Retinal pigment epithelial cell (primary cell): Measurements from ENCODE around the gene GFOD1.

Source experiments
- DNase-seq: peaks from one replicate; pipeline ENCODE4 v3.0.0-alpha.2; 2010; ENCODE audit warnings: low read depth
- H3K4me3 ChIP-seq: 2 replicates; pipeline ENCODE4 v1.5.1; 2011; ENCODE audit warnings: mild to moderate bottlenecking, low read length, control low read depth, moderate library complexity
- TF ChIP-seq, protein P1 (sequence below): conservative IDR thresholded peaks from 2 replicates; pipeline ENCODE4 v1.5.1; 2011; ENCODE audit warnings: low read depth, low read length, control low read depth, inconsistent platforms

The GFOD1 gene

DNA sequence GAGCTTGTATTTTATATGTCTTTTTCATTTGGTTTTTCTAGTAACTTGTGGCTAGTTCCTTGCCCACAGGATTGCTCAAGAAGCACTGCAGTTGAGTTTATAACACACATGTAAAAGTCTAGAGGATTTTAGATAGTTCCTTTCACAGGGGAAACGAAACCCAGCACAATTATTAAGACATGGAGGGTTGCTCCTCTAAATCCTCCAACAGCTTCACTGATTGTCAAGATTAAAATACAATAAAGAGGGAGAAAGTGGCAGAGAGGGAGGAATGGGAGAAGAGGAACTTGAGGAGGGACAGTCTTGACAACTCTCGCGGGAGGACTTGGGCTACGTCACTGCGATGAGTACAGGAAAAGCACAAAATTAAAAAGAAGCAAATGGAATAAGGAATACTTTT is 149.4 kb downstream of the GFOD1 start:
- TF ChIP-seq, protein P1, sequence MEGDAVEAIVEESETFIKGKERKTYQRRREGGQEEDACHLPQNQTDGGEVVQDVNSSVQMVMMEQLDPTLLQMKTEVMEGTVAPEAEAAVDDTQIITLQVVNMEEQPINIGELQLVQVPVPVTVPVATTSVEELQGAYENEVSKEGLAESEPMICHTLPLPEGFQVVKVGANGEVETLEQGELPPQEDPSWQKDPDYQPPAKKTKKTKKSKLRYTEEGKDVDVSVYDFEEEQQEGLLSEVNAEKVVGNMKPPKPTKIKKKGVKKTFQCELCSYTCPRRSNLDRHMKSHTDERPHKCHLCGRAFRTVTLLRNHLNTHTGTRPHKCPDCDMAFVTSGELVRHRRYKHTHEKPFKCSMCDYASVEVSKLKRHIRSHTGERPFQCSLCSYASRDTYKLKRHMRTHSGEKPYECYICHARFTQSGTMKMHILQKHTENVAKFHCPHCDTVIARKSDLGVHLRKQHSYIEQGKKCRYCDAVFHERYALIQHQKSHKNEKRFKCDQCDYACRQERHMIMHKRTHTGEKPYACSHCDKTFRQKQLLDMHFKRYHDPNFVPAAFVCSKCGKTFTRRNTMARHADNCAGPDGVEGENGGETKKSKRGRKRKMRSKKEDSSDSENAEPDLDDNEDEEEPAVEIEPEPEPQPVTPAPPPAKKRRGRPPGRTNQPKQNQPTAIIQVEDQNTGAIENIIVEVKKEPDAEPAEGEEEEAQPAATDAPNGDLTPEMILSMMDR = no peak
- DNase-seq = no peak
- no peak overlapping the region for H3K4me3 ChIP-seq

DNA sequence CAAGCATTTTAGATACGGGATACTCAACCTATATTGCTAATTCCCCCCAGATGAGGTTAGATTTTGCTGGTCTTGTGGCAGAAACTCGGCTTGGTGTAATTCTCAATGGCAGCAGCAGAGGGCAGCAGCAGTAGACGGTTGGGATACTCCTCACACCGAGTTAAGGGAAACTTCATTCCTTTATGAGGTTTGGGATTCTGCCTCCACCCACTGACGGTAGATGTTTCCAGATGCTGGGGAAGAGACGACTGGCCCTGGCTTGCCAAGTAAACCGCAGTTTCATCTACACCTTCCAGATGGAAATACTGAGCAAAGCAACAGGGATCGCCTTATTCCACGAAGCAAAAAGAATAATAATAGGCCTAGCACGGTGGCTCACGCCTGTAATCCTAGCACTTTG is 150.8 kb downstream of the GFOD1 start:
- no peak overlapping the region for H3K4me3 ChIP-seq
- DNase-seq = no peak
- TF ChIP-seq, protein P1 = peak; percentile 89

DNA sequence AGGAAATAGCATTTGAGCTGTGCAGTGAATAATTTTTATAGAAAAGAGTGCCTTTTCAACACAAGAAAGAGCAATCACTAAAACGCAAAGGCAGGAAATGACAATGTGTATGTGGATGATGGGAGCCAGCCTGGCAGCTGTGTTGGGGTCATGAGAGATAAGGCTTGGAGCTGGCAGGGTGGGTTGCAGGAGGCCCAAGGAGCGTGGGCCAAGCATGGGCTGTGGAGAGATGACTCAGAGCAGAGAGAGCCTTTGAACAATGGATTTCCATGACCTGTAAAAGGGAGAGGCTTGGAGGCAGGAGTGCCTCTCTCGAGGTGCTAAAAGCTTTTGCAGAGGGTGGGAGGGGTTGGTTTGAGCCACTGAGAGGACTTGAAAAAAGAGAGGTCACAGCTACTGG is 152.4 kb downstream of the GFOD1 start:
- TF ChIP-seq, protein P1 = no peak
- DNase-seq = no peak
- H3K4me3 ChIP-seq = no peak overlapping the region

DNA sequence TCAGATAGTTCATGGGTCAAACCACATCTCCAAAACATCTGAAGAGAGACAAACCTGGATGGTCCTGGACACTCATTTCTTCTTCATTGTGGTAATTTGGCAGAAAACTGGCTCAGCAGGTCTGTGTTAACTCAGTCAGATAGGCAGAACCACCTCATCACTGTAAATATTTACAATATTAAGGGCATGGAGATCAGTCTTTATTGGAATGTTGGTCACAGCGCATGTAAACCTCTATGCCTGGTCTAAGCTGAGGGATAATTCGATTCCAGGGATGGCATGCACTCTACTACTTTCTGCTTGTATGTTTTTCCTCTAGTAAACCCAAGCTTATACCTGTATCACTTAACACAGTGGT is 155.1 kb downstream of the GFOD1 start:
- no peak for DNase-seq
- H3K4me3 ChIP-seq = no peak overlapping the region
- TF ChIP-seq, protein P1 = no peak

DNA sequence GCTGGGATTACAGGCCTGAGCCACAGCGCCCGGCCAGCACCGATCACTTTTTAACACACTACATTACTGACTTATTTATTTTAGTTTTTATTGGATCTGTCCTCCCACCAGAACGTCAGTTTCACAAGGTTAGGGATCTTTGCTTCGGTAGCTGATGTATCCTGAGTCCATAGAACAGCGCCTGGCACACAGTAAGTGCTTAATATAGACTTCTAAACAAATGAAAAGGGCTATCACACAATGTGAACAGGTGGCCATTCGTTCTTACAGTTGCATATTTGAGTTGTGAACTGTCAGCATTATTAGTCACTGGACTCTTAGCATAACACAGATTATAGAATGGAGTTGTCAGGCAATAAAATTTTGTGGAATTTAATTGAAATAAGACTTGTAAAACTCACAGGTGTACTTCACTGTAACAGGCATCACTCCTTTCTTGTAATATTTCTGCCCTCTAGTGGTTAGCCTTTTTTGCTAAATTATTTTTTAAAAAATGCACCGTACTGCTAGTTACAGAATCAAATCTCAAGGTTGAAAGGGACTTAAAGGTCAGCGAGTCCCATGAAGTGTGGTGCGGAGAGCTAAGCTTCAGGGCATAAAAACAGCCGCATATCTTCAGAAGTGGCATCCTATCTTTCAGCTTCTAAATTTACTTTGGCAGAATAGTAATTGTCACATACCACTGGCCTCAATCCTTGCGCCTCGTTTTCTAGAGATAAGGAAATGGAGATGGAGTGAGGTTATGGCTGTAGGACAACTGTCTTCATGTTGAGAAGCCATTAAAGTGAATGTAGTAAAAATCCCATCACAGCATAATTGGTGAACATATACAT is 155.7 kb downstream of the GFOD1 start:
- no peak overlapping the region for H3K4me3 ChIP-seq
- TF ChIP-seq, protein P1 = peak; percentile 58
- no peak for DNase-seq

DNA sequence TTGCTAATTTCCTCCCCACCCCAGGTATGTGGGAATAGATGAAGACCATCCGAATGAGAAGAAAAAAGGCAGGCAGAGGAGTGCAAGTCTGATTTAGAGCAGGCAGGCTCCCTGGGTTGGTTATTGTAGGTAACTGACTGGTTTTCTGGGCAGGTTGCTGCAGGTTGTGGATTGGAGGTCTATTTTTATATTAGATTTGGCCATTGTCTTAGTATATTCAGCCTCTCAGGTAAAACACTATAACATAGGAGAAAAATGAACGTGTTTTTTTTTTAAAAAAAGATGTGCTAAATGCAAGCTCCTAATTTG is 158.6 kb downstream of the GFOD1 start:
- TF ChIP-seq, protein P1 = no peak
- peak overlapping the region; percentile 93 for H3K4me3 ChIP-seq
- DNase-seq = no peak
